ENCODE results near the gene ZSCAN23.
"Not testable (repeated sequence)": the region's sequence is repeated elsewhere in the genome, so short reads cannot be mapped to it uniquely, and the experiment has no call there.

Gene ZSCAN23

DNA sequence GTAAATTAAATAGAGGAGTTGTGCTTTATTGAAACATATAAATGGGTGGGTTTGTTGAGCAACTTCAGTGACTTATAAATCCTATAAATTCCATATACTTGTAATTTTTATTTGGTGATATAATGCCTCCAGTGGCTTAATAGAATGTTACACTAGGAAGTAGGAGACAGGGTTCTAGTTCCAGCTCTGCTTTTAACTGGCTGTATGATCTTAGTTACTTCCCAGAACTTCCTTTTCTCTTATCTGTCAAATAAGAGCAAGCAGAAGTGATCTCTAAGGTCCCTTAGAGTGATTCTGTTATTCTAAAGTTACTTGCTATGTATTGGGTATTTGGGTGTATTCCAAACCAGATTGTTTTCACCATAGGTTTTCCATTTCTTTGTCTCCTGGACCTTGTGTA is 10.2 kb downstream of the ZSCAN23 start:
- DNase-seq = no peak

DNA sequence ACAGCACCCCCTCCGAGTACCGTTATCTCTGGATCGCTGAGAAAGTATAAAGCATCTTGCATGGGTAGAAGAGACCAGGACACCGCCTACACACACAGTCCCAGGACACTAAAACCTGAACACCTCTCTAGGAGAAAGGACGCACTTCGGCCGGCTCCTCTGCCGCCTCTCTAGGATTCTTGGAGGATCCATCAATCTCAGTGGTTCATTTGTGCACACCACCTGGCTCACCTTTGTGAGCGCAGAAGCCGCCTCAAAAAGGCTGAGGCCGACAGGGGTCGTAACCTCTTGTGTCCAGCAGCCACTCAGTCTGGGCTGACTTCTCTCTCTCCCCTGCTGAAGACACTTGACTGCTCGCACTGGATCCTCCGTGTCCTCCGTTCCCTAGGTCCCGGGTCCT is 13.5 kb downstream of the ZSCAN23 start:
- DNase-seq = no peak

- DNase-seq = no peak
Observed at GRCh38 chr6:28425944-28426541, 17.2 kb downstream of the ZSCAN23 start.

GRCh38 chr6:28424163-28424562 is 19.1 kb downstream of the ZSCAN23 start:
- no peak for DNase-seq

DNA sequence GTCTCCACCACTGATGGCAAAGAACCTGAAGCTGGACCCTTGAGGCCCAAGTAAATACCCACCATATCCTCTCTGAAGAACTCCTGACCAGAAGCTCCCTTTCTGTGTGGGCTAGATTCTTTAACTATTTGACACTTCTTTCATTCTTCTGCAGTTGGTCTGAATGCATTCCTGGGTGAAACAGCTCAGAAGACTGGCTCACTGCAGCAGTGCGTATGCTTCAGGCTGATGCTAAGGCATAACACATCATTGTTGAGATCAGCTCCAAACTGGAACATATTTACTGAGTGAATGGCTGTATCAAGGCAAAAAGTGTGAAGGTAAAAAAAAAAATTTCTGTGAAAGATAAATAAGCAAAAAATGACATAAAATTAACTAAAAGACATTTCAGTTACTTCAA is 19.7 kb downstream of the ZSCAN23 start:
- DNase-seq = no peak

DNA sequence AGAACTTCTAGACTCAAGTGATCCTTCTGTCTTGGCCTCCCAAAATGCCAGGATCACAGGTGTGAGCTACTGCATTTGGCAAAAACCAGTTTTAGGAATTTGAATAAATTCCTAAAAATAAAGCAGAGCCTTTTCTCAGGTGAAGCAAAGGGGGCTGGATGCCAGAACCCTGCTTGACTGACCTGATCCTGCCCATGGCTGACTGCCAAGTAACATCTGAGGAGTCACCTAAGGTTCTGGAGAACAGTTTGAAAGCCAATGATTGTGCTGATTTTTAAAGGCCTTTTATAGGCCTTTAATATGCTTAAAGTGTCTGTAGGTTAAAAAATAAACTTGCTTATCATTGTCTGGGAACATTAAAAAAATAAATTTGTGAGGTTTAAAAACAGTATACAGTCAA is 29.6 kb downstream of the ZSCAN23 start:
- DNase-seq = no peak

DNA sequence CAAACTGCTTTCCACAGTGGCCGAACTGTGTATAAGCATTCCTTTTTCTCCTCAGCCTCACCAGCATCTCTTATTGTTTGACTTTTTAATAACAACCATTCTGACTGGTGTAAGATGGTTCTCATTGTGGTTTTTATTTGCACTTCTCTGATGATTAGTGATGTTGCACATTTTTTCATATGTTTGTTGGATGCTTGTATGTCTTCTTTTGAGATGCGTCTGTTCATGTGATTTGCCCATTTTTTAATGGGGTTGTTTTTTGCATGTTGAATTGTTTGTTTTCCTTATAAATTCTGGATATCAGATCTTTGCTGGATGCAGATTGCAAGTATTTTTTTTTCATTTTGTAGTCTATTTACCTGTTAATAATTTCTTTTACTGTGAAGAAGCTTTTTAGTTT is 32.5 kb downstream of the ZSCAN23 start:
- no peak for DNase-seq

DNA sequence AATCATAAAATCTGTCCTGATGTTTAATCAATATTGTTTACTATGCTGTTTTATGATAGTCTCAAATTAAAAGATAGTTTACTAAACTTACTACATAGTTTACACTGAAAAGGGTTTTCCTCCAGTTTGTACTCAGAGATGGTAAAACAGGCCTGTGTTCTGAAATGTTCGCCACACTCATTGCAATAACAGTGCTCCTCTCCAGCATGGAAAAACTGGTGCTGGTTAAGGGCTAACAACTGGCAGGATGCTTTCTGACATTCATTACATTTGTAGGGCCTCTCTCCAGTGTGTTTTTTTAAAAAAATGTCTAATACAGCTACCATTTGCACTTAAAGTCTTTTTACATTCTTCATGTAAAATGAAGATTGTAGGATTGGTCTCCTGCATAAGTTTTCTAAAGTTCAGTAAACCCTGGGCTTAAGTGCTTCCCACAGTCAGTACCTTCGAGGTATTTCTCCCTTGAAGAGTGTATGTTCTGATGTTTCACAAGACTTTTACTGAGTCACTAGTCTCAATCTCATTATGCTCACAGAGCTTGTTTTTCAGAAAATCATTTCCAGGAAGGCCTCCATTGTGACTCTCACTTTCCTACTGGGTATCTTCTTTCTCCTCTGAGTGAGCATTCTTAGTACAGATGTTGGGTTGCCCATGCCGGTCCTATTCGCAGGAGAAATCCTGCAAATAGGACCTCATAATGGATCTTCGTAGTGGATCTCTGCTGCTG is 35.1 kb downstream of the ZSCAN23 start:
- DNase-seq = no peak

- no peak for DNase-seq
Observed at GRCh38 chr6:28407401-28407800, 35.9 kb downstream of the ZSCAN23 start.

- DNase-seq = not testable (repeated sequence)
Observed at GRCh38 chr6:28403923-28404322, 39.4 kb downstream of the ZSCAN23 start.

DNA sequence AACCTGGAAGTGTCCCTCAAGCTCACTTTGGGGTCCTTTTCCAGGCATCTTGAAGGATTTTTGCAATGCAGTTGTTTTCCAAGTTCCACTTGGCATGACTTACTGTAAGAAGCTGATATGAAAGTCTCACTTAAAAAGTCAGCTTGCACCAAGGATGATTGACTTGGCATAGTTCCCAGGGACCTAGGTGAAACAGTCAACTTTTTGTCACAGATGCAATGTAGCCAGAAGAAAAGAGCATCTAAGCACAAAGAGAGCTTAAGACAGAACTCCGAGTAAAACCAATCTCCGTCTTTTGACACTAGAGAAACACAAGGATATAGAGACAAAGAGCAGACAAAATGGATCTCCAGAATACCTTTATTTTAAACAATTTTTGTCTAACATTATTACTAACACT is 41.1 kb downstream of the ZSCAN23 start:
- DNase-seq = no peak

DNA sequence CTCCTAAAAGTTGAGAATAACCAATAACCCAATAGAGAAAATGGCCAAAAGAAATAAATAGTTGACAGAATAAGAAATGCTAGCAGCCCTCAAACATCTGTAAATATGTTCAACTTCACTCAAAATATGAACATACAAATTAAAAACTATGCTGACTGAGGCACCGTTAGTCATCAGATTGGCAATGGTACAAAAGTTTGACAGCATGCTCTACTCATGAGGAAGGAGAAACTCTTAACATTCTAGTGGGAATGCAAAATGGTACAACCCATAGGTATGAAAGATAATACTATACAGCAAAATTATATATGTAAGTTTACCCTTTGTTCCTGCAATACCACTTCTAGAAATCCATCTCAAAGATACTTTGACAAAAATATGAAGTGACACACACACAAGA is 42.1 kb downstream of the ZSCAN23 start:
- no peak for DNase-seq

DNA sequence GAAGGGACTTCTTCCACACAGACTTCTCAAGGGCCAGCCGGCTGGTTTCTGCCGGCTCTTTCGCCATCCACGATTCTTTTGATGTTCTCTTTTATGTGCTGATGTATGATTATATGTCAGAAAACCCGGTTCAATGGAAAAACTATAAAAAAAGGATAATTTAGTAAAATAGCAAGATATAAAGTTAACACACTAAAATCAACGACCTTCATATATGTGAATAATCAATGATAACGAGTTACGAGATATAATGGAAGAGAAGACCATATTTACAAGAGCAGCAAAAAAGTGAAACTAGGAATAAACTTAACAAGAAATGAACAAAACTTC is 43.2 kb downstream of the ZSCAN23 start:
- no peak for DNase-seq

DNA sequence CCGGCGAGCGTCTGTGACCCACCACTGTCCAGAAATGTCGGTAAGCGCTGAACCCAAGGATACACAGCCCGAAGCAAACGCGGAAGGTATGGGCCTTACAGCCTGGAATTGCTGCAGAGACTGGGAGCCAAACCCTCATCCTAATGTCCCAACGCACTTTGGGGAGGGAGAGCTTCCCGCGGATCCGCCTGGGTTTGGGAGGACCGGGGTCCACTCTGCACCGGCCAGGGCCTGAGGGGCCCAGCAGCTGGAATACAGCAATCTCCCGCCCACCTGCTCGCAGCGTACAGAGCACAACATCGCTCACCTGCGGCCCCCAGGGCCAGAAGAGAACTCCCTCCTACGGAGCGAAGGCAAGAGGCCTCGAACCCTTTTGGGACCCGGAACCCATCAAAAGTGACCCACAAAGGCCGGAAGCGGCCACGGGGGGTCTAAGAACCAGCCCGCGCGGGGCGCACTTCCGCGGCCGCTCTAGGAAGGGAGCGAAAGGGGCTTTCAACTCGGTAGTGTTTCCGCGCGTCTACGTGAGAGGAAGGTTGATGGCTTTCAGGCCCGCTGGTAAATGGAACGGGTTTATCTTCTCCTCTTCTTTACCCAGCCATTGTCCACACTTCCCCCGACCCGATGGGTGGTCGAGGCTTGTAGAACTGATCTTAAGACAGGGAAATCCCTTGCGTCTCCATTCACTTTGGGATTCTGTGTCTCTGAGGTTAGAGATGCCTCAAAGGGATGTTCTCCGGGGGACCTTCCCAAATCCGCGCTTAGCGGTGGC is 43.8 kb downstream of the ZSCAN23 start, which contains the start of gene ZSCAN12:
TSS of gene ZSCAN12 (minus strand) at position 398 of the 772 bp plus-strand sequence. CDS start 1,342 bp downstream, outside the sequence.
- peak; percentile 65 for DNase-seq

DNA sequence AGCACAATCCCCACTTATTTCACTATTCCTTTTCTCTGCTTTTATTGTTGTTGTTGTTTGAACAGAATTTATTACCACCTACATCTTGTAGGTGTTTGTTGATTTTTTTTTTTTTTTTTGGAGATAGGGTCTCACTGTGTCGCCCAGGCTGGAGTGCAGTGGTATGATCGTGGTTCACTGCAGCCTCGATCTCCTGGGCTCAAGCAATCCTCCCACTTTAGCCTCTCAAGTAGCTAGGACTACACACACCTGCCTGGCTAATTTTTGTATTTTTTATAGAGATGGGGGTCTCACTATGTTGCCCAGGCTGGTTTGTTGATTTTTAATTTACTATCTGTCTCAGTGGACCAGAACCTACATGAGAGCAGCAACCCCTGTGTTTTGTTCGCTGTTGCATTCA is 47.4 kb downstream of the ZSCAN23 start:
- no peak for DNase-seq

DNA sequence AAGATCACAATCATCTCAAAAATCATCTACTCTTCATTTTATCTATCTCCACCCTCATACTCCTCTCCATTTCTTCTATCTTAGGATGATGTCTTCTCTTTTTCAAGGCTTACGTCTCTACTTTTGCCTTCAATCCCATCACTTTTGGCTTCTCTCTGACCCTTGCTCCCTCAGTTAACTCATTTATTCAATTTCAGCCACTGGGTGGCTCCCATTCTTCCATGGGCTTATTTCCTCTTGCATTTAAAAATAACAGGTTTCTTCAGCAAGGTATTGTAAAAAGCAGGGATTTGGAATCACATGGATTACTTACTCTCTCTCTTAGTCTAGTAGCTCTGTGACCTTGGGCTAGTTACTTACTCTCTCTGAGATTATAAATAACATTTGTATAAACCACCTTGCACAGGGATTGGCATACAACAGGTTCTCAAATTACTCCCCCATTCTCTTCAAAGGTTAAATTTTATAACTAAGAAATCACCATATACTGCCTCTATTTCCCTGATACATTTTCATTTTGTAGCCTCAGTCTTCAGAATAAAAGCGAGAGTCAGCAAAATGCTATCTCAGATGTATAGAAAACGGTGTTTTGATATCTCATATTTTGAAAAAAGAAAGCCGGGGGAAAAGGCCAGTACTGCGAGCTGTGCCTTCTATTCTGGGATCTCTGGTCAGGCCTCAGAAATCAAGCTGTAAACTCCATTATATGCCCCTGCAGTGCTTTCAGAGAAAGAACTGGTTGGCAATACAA is 49.2 kb downstream of the ZSCAN23 start:
- no peak for DNase-seq

GRCh38 chr6:28390688-28391087 is 52.6 kb downstream of the ZSCAN23 start:
- no peak for DNase-seq

DNA sequence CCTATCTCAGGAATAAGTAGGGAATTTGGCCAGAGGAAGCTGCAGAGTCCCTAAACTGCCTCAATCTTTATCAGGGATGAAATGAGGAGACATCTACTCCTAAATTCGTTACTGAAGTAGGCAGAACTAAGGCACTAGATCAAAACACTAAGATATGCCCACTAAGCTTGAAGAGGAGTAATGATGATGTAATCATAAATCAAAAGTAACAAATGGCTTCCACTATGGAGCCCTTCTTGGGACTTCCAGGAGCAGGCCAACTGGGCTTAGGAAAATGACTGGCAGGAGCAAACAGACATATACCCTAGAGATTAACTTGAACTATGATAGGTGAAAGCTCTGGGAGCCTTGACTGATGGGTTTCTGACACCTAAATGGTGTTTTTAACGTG is 59.2 kb downstream of the ZSCAN23 start:
- no peak for DNase-seq

DNA sequence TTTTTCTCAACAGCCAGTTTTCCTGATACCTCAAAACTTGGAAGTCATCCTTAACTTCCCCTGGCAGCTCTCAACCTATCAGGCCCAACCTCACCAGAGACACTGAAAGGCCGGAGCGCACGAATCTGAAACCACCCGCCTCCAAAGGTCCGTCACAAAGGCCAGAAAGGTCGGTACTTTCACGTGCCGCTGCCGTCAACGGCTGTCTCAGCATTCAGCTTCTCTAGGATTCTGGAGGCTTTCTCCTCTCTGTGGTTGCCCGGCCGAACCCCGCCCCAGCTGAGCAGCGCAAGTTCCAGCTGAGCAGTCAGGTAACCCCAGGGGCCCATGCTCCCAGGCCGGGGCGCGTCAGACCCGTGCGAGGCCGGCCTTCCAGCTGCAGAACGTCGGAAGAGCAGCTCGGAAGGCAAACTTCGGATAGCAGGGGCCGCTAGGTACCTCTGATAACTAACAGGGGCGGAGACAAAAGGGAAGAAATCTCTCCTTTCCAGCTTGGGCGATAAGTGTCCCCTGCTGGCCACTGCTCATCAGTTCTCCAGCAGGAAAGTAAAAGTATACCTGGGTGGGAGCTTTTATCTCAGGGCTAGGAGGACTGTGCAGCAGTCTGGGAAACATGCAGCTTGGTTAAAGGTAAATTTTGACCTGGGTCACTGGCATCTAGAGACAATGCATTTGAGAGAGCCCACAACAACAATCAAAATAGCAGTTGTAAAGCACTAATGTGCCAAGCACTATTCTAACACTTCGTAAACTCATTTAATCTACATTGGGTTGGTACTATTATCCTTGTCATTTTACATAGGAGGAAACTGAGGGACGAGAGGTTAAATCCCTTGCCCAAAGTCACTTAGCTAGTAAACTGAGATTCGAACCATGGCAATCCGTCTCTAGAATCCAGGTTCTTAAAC is 59.8 kb downstream of the ZSCAN23 start:
- DNase-seq = no peak
